ENCODE measurements around the gene GHR.

DNA sequence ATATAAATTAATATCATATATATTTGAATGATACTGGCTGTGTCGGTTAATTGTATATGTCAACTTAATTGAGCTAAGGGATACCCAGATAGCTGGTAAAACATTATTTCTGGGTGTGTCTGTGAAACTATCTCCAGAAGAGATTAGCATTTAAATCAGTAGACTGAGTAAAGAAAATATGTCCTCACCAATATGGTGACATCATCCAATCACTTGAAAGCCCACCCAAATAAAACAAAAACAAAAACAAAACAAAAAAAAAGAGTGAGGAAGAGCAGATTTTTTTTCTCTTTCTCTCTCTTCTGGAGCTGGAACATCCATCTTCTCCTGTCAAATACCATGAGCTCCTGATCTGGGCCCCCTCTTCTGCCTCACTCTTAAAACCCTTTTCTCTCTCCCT lies 317.7 kb downstream of the GHR start:
- TF ChIP-seq, protein P1, sequence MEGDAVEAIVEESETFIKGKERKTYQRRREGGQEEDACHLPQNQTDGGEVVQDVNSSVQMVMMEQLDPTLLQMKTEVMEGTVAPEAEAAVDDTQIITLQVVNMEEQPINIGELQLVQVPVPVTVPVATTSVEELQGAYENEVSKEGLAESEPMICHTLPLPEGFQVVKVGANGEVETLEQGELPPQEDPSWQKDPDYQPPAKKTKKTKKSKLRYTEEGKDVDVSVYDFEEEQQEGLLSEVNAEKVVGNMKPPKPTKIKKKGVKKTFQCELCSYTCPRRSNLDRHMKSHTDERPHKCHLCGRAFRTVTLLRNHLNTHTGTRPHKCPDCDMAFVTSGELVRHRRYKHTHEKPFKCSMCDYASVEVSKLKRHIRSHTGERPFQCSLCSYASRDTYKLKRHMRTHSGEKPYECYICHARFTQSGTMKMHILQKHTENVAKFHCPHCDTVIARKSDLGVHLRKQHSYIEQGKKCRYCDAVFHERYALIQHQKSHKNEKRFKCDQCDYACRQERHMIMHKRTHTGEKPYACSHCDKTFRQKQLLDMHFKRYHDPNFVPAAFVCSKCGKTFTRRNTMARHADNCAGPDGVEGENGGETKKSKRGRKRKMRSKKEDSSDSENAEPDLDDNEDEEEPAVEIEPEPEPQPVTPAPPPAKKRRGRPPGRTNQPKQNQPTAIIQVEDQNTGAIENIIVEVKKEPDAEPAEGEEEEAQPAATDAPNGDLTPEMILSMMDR (IDR thresholded peaks at IDR 0.05) = no peak
- no peak for TF ChIP-seq ZFX (IDR thresholded peaks at IDR 0.05; ENCODE audit: borderline replicate concordance)
